GM12878 (cell line): Measurements from ENCODE around the gene POLD1. TPM values are rescaled to one million over a fixed set of nuclear protein-coding genes. Genes with fewer than 3 reads are reported as not detected.

Source experiments
- ATAC-seq: fragments of 200-7000 bp; cut with Tn5 transposase; 3 replicates; pipeline ENCODE4 v1.9.1; 2020; ENCODE audit warnings: mild to moderate bottlenecking, moderate library complexity
- BruUV-seq: library from RNA; stranded (reverse); fragments of 400-500 nt; replicated peaks from 2 replicates; lab custom pipeline; 2021; lab: Mats Ljungman, UMichigan
- CTCF ChIA-PET: fragments of 300-600 bp; sonication (Branson Sonifier 250); formaldehyde crosslinking; extraction: SDS; loops from one replicate; lab custom pipeline; 2021; ENCODE audit warnings: inconsistent platforms; lab: Yijun Ruan, JAX
- POLR2A ChIA-PET: fragments of 350-600 bp; formaldehyde crosslinking; extraction: SDS; loops from one replicate; lab custom pipeline; 2021; ENCODE audit warnings: inconsistent platforms; lab: Charles Lee
- RAD21 ChIA-PET: fragments of 300-600 bp; sonication (Branson Sonifier 250); formaldehyde crosslinking; loops from one replicate; lab custom pipeline; 2023; ENCODE audit warnings: antibody characterized with exemption; ENCODE audit not compliant: unreplicated experiment; lab: Charles Lee
- SMC1A ChIA-PET: fragments of 300-600 bp; sonication (Branson Sonifier 250); formaldehyde crosslinking; loops from one replicate; lab custom pipeline; 2023; ENCODE audit not compliant: unreplicated experiment, uncharacterized antibody; lab: Charles Lee
- DNase-seq: peaks from one replicate; pipeline ENCODE4 v3.0.0-alpha.2; 2011; ENCODE audit warnings: low read depth, low spot score
- FAIRE-seq: peaks from 3 replicates; lab custom pipeline; 2011; peaks lifted over from hg19 to GRCh38; lab: Jason Lieb, UNC
- H2AFZ ChIP-seq: 2 replicates; pipeline ENCODE4 v1.6.0; 2011; ENCODE audit warnings: low read depth, low read length, control low read depth; ENCODE audit not compliant: control insufficient read depth
- H3K27ac ChIP-seq: 2 replicates; pipeline ENCODE4 v1.5.1; 2011; ENCODE audit warnings: control low read depth; ENCODE audit not compliant: control insufficient read depth, insufficient read depth
- H3K27me3 ChIP-seq, 2 experiments: replicated peaks in 1 of 2; 2 replicates each; pipeline versions ENCODE4 v1.6.0 to v1.6.1; 2011; ENCODE audit warnings: low read length in 1 of 2; ENCODE audit not compliant: control insufficient read depth in 2 of 2, insufficient read depth in 2 of 2
- H3K36me3 ChIP-seq, 2 experiments: 2 replicates each; pipeline ENCODE4 v1.5.1; 2011; ENCODE audit warnings: low read length in 1 of 2; ENCODE audit not compliant: control insufficient read depth in 2 of 2, insufficient read depth in 2 of 2
- H3K4me1 ChIP-seq: 2 replicates; pipeline ENCODE4 v1.6.1; 2011; ENCODE audit warnings: mild to moderate bottlenecking, low read length, moderate library complexity, mixed read lengths; ENCODE audit not compliant: control insufficient read depth, insufficient read depth
- H3K4me2 ChIP-seq: 2 replicates; pipeline ENCODE4 v1.6.0; 2011; ENCODE audit warnings: control low read depth; ENCODE audit not compliant: control insufficient read depth, insufficient read depth
- H3K4me3 ChIP-seq: fragments of 200-600 bp; sonication (generic); 2 replicates; pipeline ENCODE4 v1.5.1; 2016
- H3K79me2 ChIP-seq: 2 replicates; pipeline ENCODE4 v1.6.0; 2011; ENCODE audit warnings: low read length; ENCODE audit not compliant: control insufficient read depth, insufficient read depth
- H3K9ac ChIP-seq: 2 replicates; pipeline ENCODE4 v1.8.0; 2011; ENCODE audit warnings: low read length, control low read depth, mixed read lengths; ENCODE audit not compliant: control insufficient read depth, insufficient read depth
- H3K9me3 ChIP-seq: replicated peaks from 3 replicates; pipeline ENCODE4 v1.5.1; 2011; ENCODE audit warnings: mild to moderate bottlenecking, low read length; ENCODE audit not compliant: control insufficient read depth, insufficient read depth
- H4K20me1 ChIP-seq: 2 replicates; pipeline ENCODE4 v1.6.0; 2011; ENCODE audit not compliant: control insufficient read depth, insufficient read depth
- ATF3 ChIP-seq: IDR thresholded peaks from 2 replicates; pipeline ENCODE4 v1.6.1; 2011; ENCODE audit warnings: low read depth, mild to moderate bottlenecking, low read length, moderate library complexity, borderline replicate concordance; ENCODE audit errors: extremely low read depth
- FOS ChIP-seq: IDR thresholded peaks from 3 replicates; pipeline ENCODE4 v1.6.1; 2011; ENCODE audit warnings: borderline replicate concordance; ENCODE audit not compliant: insufficient read length; ENCODE audit errors: extremely low read depth
- MEF2B ChIP-seq: fragments of 450-650 bp; IDR thresholded peaks from 2 replicates; pipeline ENCODE4 v1.6.1; 2018; ENCODE audit warnings: mild to moderate bottlenecking, moderate library complexity; ENCODE audit not compliant: partially characterized antibody, poor library complexity, severe bottlenecking
- SMAD1 ChIP-seq: fragments of 450-650 bp; IDR thresholded peaks from 2 replicates; pipeline ENCODE4 v1.6.1; 2018; ENCODE audit warnings: mild to moderate bottlenecking, low read depth; ENCODE audit not compliant: partially characterized antibody
- SMC3 ChIP-seq: IDR thresholded peaks from 2 replicates; pipeline ENCODE4 v1.6.1; 2011; ENCODE audit warnings: low read length, improper control_type of control experiment, borderline replicate concordance
- SUZ12 ChIP-seq: fragments of 200-600 bp; sonication (generic); IDR thresholded peaks from one replicate; pipeline ENCODE4 v1.6.1; 2018; ENCODE audit warnings: antibody characterized with exemption, mild to moderate bottlenecking; ENCODE audit not compliant: unreplicated experiment
- WGBS: methylation state at CpG from one replicate; pipeline ENCODE4 v1.1.6; 2016; ENCODE audit warnings: low lambda C conversion rate; ENCODE audit not compliant: insufficient replicate concordance, insufficient coverage; ENCODE audit errors: missing lambda C conversion rate; 5-methylcytosine and 5-hydroxymethylcytosine counted together
- in situ Hi-C: fragments of 300-500 bp; cut with MboI; formaldehyde crosslinking; loops from 9 replicates; pipeline ENCODE4 v1.14.3; 2018; ENCODE audit warnings: mixed read lengths
- intact Hi-C: fragments of 100-400 bp; cut with micrococcal nuclease; formaldehyde crosslinking; loops from one replicate; pipeline ENCODE4 v1.14.2; 2022; ENCODE audit not compliant: unreplicated experiment
- polyA plus RNA-seq, 11 experiments: library from polyadenylated mRNA; depleted of rRNA in 4 of 11; unstranded in 6 of 11; stranded (reverse) in 5 of 11; fragments of >200 nt; fragmentation: Nextera tagmentation in 4 of 11; fragmentation: Illumina TruSeq in 1 of 11; extraction: Ambion mirVana in 4 of 11; extraction: Trizol in 1 of 11; gene quantifications; 1 replicate in 1 of 11; 2 replicates in 10 of 11; pipeline versions ENCODE4 v1.2.1 to v1.2.3, GENCODE V29; 2011 to 2016; ENCODE audit warnings: inconsistent platforms in 2 of 11, missing spikeins in 2 of 11, low read depth in 1 of 11
- total RNA-seq, 4 experiments: library from RNA; depleted of rRNA in 3 of 4; stranded (reverse); fragments of >200 nt in 3 of 4; fragmentation: Illumina TruSeq in 1 of 4; extraction: Trizol in 1 of 4; gene quantifications; 2 replicates each; pipeline versions ENCODE4 v1.2.1 to v1.2.3, GENCODE V29; 2013 to 2021
- TF ChIP-seq, protein P1 (sequence below): fragments of 450-650 bp; formaldehyde crosslinking; IDR thresholded peaks from 2 replicates; pipeline ENCODE4 v1.4.0; 2022; ENCODE audit warnings: mild to moderate bottlenecking, moderate library complexity

Gene POLD1
- total and polyA plus RNA-seq, 10 of the 15 experiments (the other 5 are each of a cell fraction or from before 2014, with no cell fraction given): 0.76 to 165 (median 63.4) TPM

DNA sequence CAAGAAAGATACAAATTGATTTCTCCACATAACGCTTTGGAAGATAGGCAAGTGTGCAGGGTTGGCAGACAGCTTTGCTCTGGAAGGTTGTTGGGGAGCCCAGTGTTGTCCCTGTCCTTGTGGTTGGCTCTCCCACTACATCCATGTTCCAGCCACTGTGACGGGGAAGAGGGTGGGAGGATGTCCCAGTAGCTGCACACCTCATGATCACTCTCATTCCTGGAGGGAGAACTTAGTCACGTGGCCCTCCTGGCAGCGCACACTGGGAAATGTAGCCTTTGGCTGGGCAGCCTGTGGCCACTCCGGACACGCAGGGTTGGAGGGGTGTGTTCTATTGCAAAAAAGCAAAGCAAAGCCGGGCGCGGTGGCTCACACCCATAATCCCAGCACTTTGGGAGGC lies 9.9 kb downstream of the POLD1 start:
- Histone ChIP-seq H3K36me3 (peaks cover 3 to 4% of the 10 kb centered on the region in 2 experiments; a peak in 3 of 4 replicates), H3K27ac (no peak overlapping the region), H3K9ac (no peak overlapping the region), H3K4me2 (no peak overlapping the region), H3K4me1 (no peaks in the 10 kb centered on the region), H3K79me2 (no peaks in the 10 kb centered on the region; the same call in none of the 2 replicates), H3K9me3 (no peaks in the 10 kb centered on the region), H3K4me3 (no peak overlapping the region), H2AFZ (no peak overlapping the region), H3K27me3 (no peaks in the 10 kb centered on the region), H4K20me1 (no peaks in the 10 kb centered on the region)
- FAIRE-seq (no peak), DNase-seq (no peak), ATAC-seq (no peak)
- BruUV-seq: no TSS peak
- ChIA-PET SMC1A (interaction anchor here (0.6 kb wide), 1 partner anchor 8 kb away, joined by 3 read pairs; no protein-coding TSS in a partner anchor), RAD21 (no interaction called here), CTCF (interaction anchor here (0.9 kb wide), 1 partner anchor 21 kb away, joined by 4 read pairs; no protein-coding TSS in a partner anchor), POLR2A (no interaction called here)
- in situ Hi-C loops (no loop called here), intact Hi-C loops (no loop called here)
- WGBS: over 99% methylated on average over 9 of the region's 9 CpGs
- TF ChIP-seq MEF2B (no peak), SMC3 (no peak), SMAD1 (no peak), SUZ12 (no peak), ATF3 (no peak), FOS (no peak)
- TF ChIP-seq, protein P1, sequence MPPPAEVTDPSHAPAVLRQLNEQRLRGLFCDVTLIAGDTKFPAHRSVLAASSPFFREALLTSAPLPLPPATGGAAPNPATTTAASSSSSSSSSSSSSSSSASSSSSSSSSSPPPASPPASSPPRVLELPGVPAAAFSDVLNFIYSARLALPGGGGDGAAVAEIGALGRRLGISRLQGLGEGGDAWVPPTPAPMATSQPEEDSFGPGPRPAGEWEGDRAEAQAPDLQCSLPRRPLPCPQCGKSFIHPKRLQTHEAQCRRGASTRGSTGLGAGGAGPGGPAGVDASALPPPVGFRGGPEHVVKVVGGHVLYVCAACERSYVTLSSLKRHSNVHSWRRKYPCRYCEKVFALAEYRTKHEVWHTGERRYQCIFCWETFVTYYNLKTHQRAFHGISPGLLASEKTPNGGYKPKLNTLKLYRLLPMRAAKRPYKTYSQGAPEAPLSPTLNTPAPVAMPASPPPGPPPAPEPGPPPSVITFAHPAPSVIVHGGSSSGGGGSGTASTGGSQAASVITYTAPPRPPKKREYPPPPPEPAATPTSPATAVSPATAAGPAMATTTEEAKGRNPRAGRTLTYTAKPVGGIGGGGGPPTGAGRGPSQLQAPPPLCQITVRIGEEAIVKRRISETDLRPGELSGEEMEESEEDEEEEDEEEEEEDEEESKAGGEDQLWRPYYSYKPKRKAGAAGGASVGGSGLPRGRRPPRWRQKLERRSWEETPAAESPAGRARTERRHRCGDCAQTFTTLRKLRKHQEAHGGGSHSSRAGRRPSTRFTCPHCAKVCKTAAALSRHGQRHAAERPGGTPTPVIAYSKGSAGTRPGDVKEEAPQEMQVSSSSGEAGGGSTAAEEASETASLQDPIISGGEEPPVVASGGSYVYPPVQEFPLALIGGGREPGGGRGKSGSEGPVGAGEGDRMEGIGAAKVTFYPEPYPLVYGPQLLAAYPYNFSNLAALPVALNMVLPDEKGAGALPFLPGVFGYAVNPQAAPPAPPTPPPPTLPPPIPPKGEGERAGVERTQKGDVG (CRISPR knock-in tag): no peak
